ENCODE results near the gene KLF1.

KLF1 gene

GRCh38 chr19:12881172-12881808 is 5.7 kb downstream of the KLF1 start, which contains the start of gene DNASE2:
DNASE2 (minus strand) TSS chr19:12881449; CDS start chr19:12881375, 74 bp downstream.
- no peak for TF ChIP-seq CTCF (IDR thresholded peaks at IDR 0.05; ENCODE audit: low read depth, low read length)
- peak; percentile 76 for DNase-seq (ENCODE audit: extremely low read depth, low read depth)

- no peak for DNase-seq (ENCODE audit: extremely low read depth, low read depth)
- TF ChIP-seq CTCF (IDR thresholded peaks at IDR 0.05; ENCODE audit: low read depth, low read length): no peak
Measured at GRCh38 chr19:12880551-12881171, 6.3 kb downstream of the KLF1 start.

- no peak for TF ChIP-seq CTCF (IDR thresholded peaks at IDR 0.05; ENCODE audit: low read depth, low read length)
Measured at GRCh38 chr19:12875086-12875485, 11.9 kb downstream of the KLF1 start.

GRCh38 chr19:12873891-12874745 is 12.9 kb downstream of the KLF1 start:
- no peak for TF ChIP-seq CTCF (IDR thresholded peaks at IDR 0.05; ENCODE audit: low read depth, low read length)
- no peak for DNase-seq (ENCODE audit: extremely low read depth, low read depth)

More at GRCh38 chr19:12875086-12875485, 11.9 kb downstream of the KLF1 start:
- no peak for DNase-seq (ENCODE audit: extremely low read depth, low read depth)

GRCh38 chr19:12872941-12873890 is 13.8 kb downstream of the KLF1 start:
- DNase-seq (ENCODE audit: extremely low read depth, low read depth): no peak
- TF ChIP-seq CTCF (IDR thresholded peaks at IDR 0.05; ENCODE audit: low read depth, low read length): no peak

GRCh38 chr19:12872255-12872654 is 14.7 kb downstream of the KLF1 start:
- TF ChIP-seq CTCF (IDR thresholded peaks at IDR 0.05; ENCODE audit: low read depth, low read length): no peak
- DNase-seq (ENCODE audit: extremely low read depth, low read depth): no peak

All from AG09319 (cell line).